NCI-H128 (cell line): Measurements from ENCODE around the gene FANCM.
"Not testable (repeated sequence)": the region's sequence is repeated elsewhere in the genome, so short reads cannot be mapped to it uniquely, and the experiment has no call there.

Experiments used
- DNase-seq: peaks from one replicate; lab custom pipeline; 2025; ENCODE audit not compliant: unreplicated experiment; lab: John Stamatoyannopoulos, UW

Gene FANCM

GRCh38 chr14:45142083-45142482 is 6.4 kb downstream of the FANCM start:
- DNase-seq = not testable (repeated sequence)

GRCh38 chr14:45144658-45145057 is 8.9 kb downstream of the FANCM start:
- no peak for DNase-seq

- no peak for DNase-seq
Observed at GRCh38 chr14:45145214-45145613, 9.5 kb downstream of the FANCM start.

GRCh38 chr14:45149602-45150001 is 13.9 kb downstream of the FANCM start:
- no peak for DNase-seq

GRCh38 chr14:45150386-45150890 is 14.7 kb downstream of the FANCM start:
- no peak for DNase-seq

GRCh38 chr14:45156067-45156466 is 20.3 kb downstream of the FANCM start:
- DNase-seq = no peak

- no peak for DNase-seq
Observed at GRCh38 chr14:45169906-45170305, 34.2 kb downstream of the FANCM start.

- DNase-seq = no peak
Observed at GRCh38 chr14:45177076-45177475, 41.3 kb downstream of the FANCM start.

- no peak for DNase-seq
Observed at GRCh38 chr14:45181329-45181728, 45.6 kb downstream of the FANCM start.

- no peak for DNase-seq
Observed at GRCh38 chr14:45181806-45182205, 46.1 kb downstream of the FANCM start.

- no peak for DNase-seq
Observed at GRCh38 chr14:45185100-45185814, 49.5 kb downstream of the FANCM start.

GRCh38 chr14:45194964-45195363 is 59.2 kb downstream of the FANCM start:
- DNase-seq = no peak

GRCh38 chr14:45198551-45198950 is 62.8 kb downstream of the FANCM start:
- no peak for DNase-seq

- no peak for DNase-seq
Observed at GRCh38 chr14:45199230-45199629, 63.5 kb downstream of the FANCM start.

- no peak for DNase-seq
Observed at GRCh38 chr14:45201905-45202304, 66.2 kb downstream of the FANCM start.

GRCh38 chr14:45204241-45204640 is 68.5 kb downstream of the FANCM start:
- DNase-seq = no peak

GRCh38 chr14:45210159-45210558 is 74.4 kb downstream of the FANCM start:
- no peak for DNase-seq

- DNase-seq = no peak
Observed at GRCh38 chr14:45211295-45211694, 75.6 kb downstream of the FANCM start.

- DNase-seq = no peak
Observed at GRCh38 chr14:45212231-45212630, 76.5 kb downstream of the FANCM start.

- not testable (repeated sequence) for DNase-seq
Observed at GRCh38 chr14:45213716-45214115, 78.0 kb downstream of the FANCM start.

- DNase-seq = not testable (repeated sequence)
Observed at GRCh38 chr14:45214341-45214740, 78.6 kb downstream of the FANCM start.

- DNase-seq = no peak
Observed at GRCh38 chr14:45222485-45223262, 86.9 kb downstream of the FANCM start.
